B cell (primary cell): Measurements from ENCODE around the gene SUSD5. TPM values are rescaled to one million over a fixed set of nuclear protein-coding genes. Genes with fewer than 3 reads are reported as not detected.

Experiments
- ATAC-seq: fragments of 200-7000 bp; cut with Tn5 transposase; one replicate; pipeline ENCODE4 v1.10.0; 2021; ENCODE audit warnings: low read depth, mild to moderate bottlenecking, moderate number of reproducible peaks, moderate library complexity
- CTCF ChIA-PET: fragments of 350-600 bp; sonication (Branson Sonifier 250); formaldehyde crosslinking; loops from one replicate; lab custom pipeline; 2021; ENCODE audit warnings: antibody characterized with exemption, inconsistent platforms; lab: Charles Lee
- POLR2A ChIA-PET: fragments of 350-600 bp; sonication (Branson Sonifier 250); formaldehyde crosslinking; loops from one replicate; lab custom pipeline; 2021; ENCODE audit warnings: antibody characterized with exemption; lab: Charles Lee
- DNase-seq: peaks from one replicate; pipeline ENCODE4 v3.0.0; 2013
- H2AFZ ChIP-seq: 2 replicates; pipeline ENCODE4 v1.6.1; 2012; ENCODE audit warnings: mild to moderate bottlenecking, low read depth, low read length; ENCODE audit not compliant: insufficient read depth, poor library complexity, severe bottlenecking
- H3K27ac ChIP-seq, 2 donors: 1 replicate in 1 of 2; 2 replicates in 1 of 2; pipeline ENCODE4 v1.5.1; 2012 to 2013; ENCODE audit warnings: low read length in 2 of 2, mild to moderate bottlenecking in 2 of 2, moderate library complexity in 1 of 2
- H3K27me3 ChIP-seq, 4 experiments: fragments of 200-600 bp in 1 of 4; sonication (generic) in 1 of 4; replicated peaks in 1 of 4; 1 replicate in 2 of 4; 2 replicates in 2 of 4; pipeline versions ENCODE4 v1.6.1 to v1.7.0; 2013 to 2016; ENCODE audit warnings: low read length in 3 of 4, mild to moderate bottlenecking in 2 of 4, mixed read lengths in 1 of 4, moderate library complexity in 1 of 4; ENCODE audit not compliant: insufficient read depth in 4 of 4, control insufficient read depth in 3 of 4; ENCODE audit errors: control extremely low read depth in 1 of 4
- H3K36me3 ChIP-seq, 2 experiments: replicated peaks in 1 of 2; 1 replicate in 1 of 2; 2 replicates in 1 of 2; pipeline versions ENCODE4 v1.6.1 to v1.7.1; 2013; ENCODE audit warnings: low read length in 1 of 2; ENCODE audit not compliant: insufficient read depth in 2 of 2, control insufficient read depth in 1 of 2; ENCODE audit errors: control extremely low read depth in 1 of 2, extremely low read depth in 1 of 2
- H3K4me1 ChIP-seq, 2 donors: fragments of 200-600 bp in 1 of 2; sonication (generic) in 1 of 2; 1 replicate in 1 of 2; 2 replicates in 1 of 2; pipeline versions ENCODE4 v1.5.1 to v1.6.1; 2013 to 2017; ENCODE audit warnings: low read length in 2 of 2; ENCODE audit not compliant: control insufficient read depth in 2 of 2, insufficient read depth in 2 of 2
- H3K4me2 ChIP-seq: replicated peaks from 2 replicates; pipeline ENCODE3; 2012; ENCODE audit warnings: mild to moderate bottlenecking, low read depth, low read length; ENCODE audit not compliant: poor library complexity, severe bottlenecking
- H3K4me3 ChIP-seq, 5 experiments: fragments of 200-600 bp in 1 of 5; sonication (generic) in 1 of 5; 1 replicate in 3 of 5; 2 replicates in 2 of 5; pipeline versions ENCODE4 v1.5.1 to v1.7.0; 2011 to 2016; ENCODE audit warnings: low read length in 4 of 5, mild to moderate bottlenecking in 4 of 5, low read depth in 2 of 5, control low read depth in 1 of 5, moderate library complexity in 1 of 5; ENCODE audit not compliant: insufficient read depth in 1 of 5; ENCODE audit errors: control extremely low read depth in 1 of 5, extremely low read depth in 1 of 5
- H3K79me2 ChIP-seq: fragments of 200-600 bp; sonication (generic); one replicate; pipeline ENCODE4 v1.6.0; 2016; ENCODE audit warnings: low read length; ENCODE audit not compliant: control insufficient read depth, insufficient read depth
- H3K9ac ChIP-seq: fragments of 200-600 bp; sonication (generic); 2 replicates; pipeline ENCODE4 v1.6.1; 2017; ENCODE audit warnings: mild to moderate bottlenecking, low read length, moderate library complexity
- H3K9me3 ChIP-seq, 3 donors: one replicate each; pipeline versions ENCODE4 v1.6.1 to v1.7.1; 2013; ENCODE audit warnings: low read length in 2 of 3; ENCODE audit not compliant: control insufficient read depth in 2 of 3, insufficient read depth in 1 of 3; ENCODE audit errors: control extremely low read depth in 1 of 3
- H4K20me1 ChIP-seq: 2 replicates; pipeline ENCODE4 v1.6.0; 2012; ENCODE audit warnings: mild to moderate bottlenecking, low read length; ENCODE audit not compliant: insufficient read depth, control insufficient read depth, poor library complexity, severe bottlenecking
- H3K27ac Mint-ChIP-seq: one replicate; pipeline ENCODE4 v1.8.0; 2021; ENCODE audit warnings: mixed read lengths
- H3K27me3 Mint-ChIP-seq: one replicate; pipeline ENCODE4 v1.8.0; 2021; ENCODE audit warnings: mixed read lengths
- H3K4me1 Mint-ChIP-seq: one replicate; pipeline ENCODE4 v1.8.0; 2021; ENCODE audit warnings: mixed read lengths
- H3K4me3 Mint-ChIP-seq: one replicate; pipeline ENCODE4 v1.8.0; 2021; ENCODE audit warnings: mixed read lengths
- H3K9me3 Mint-ChIP-seq: one replicate; pipeline ENCODE4 v1.8.0; 2022; ENCODE audit warnings: mixed read lengths; ENCODE audit not compliant: insufficient read depth
- EZH2 ChIP-seq: IDR thresholded peaks from 2 replicates; pipeline ENCODE4 v1.6.1; 2012; ENCODE audit warnings: borderline replicate concordance, low read depth, mild to moderate bottlenecking, moderate library complexity, low read length; ENCODE audit not compliant: insufficient read depth, poor library complexity, severe bottlenecking
- WGBS: methylation state at CpG from one replicate; pipeline ENCODE4 v1.1.5; 2013; ENCODE audit warnings: missing lambda C conversion rate; ENCODE audit not compliant: insufficient coverage; 5-methylcytosine and 5-hydroxymethylcytosine counted together
- intact Hi-C: fragments of 100-400 bp; cut with micrococcal nuclease; formaldehyde crosslinking; loops from one replicate; pipeline ENCODE4 v1.10.0; 2022
- polyA plus RNA-seq: library from polyadenylated mRNA; depleted of rRNA; stranded (reverse); fragments of >200 nt; gene quantifications from 2 replicates; pipeline ENCODE4 v1.2.3, GENCODE V29; 2012
- total RNA-seq, 2 donors: library from RNA; stranded (reverse); fragments of 120-200 nt in 1 of 2; gene quantifications; 1 replicate in 1 of 2; 2 replicates in 1 of 2; pipeline versions ENCODE4 v1.2.3 to v1.2.4, GENCODE V29; 2013 to 2022
- TF ChIP-seq, protein P1 (sequence below): fragments of 200-600 bp; IDR thresholded peaks from one replicate; pipeline ENCODE4 v1.8.0; 2022; ENCODE audit warnings: antibody characterized with exemption, mild to moderate bottlenecking

Gene SUSD5
- total and polyA plus RNA-seq, 2 donors (not counting 1 experiment from before 2014, with no cell fraction given) = 0.15 to 0.30 TPM

DNA sequence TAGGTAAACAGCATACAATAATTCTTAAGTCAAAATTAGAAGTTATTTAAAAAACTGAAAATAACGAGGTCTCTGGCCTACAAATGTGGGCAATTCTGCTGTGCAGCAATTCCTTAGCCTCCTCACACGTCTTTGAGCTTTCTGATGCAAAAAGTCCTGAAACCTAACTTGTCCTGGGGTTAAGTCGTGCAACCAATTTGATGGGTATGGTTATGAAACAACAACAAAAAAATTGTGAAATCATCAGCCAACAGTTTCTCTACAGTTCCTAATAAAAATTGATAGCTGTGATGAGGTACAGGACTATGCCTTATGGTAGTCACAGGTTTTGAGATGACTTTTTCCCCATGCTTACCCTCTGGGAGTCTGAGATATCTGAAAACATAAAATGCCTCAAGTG, 115.1 kb downstream of the SUSD5 start:
- POLR2A ChIA-PET = no interaction called here

DNA sequence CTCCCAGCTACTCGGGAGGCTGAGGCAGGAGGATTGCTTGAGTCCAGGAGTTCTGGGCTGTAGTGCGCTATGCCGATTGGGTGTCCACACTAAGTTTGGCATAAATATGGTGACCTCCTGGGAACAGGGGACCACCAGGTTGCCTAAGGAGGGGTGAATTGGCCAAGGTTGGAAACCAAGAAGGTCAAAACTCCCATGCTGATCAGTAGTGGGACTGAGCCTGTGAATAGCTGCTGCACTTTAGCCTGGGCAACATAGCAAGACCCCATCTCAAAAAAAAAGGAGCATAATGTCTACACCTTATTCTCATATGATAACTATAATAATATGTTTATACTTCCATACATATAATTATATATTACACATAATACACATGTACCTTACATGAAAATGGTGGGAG, 115.6 kb downstream of the SUSD5 start:
- no peaks in the 10 kb centered on the region for H3K36me3 ChIP-seq
- peaks cover 17% of the 10 kb centered on the region for H3K4me1 Mint-ChIP-seq
- H3K9me3 Mint-ChIP-seq = no peaks in the 10 kb centered on the region
- intact Hi-C loops = no loop called here
- H3K27me3 Mint-ChIP-seq = no peaks in the 10 kb centered on the region
- DNase-seq = no peak
- H3K27me3 ChIP-seq = no peaks in the 10 kb centered on the region
- peaks cover 6% of the 10 kb centered on the region for H3K79me2 ChIP-seq
- WGBS = 100% methylated on average over 3 of the region's 3 CpGs
- H3K27ac Mint-ChIP-seq = no peak overlapping the region
- TF ChIP-seq EZH2 = no peak
- TF ChIP-seq, protein P1, sequence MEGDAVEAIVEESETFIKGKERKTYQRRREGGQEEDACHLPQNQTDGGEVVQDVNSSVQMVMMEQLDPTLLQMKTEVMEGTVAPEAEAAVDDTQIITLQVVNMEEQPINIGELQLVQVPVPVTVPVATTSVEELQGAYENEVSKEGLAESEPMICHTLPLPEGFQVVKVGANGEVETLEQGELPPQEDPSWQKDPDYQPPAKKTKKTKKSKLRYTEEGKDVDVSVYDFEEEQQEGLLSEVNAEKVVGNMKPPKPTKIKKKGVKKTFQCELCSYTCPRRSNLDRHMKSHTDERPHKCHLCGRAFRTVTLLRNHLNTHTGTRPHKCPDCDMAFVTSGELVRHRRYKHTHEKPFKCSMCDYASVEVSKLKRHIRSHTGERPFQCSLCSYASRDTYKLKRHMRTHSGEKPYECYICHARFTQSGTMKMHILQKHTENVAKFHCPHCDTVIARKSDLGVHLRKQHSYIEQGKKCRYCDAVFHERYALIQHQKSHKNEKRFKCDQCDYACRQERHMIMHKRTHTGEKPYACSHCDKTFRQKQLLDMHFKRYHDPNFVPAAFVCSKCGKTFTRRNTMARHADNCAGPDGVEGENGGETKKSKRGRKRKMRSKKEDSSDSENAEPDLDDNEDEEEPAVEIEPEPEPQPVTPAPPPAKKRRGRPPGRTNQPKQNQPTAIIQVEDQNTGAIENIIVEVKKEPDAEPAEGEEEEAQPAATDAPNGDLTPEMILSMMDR = no peak
- no peak for ATAC-seq
- no peaks in the 10 kb centered on the region for H4K20me1 ChIP-seq
- ChIA-PET CTCF (interaction anchor here (0.7 to 2.6 kb wide), 2 partner anchors 11 to 29 kb away, joined by 3 to 11 read pairs; partner anchors contain the start of gene CRTAP), POLR2A (no interaction called here)
- H3K9ac ChIP-seq = no peak overlapping the region
- H3K4me1 ChIP-seq = peaks cover 7 to 14% of the 10 kb centered on the region in 2 donors
- H3K4me2 ChIP-seq = no peak overlapping the region
- no peak overlapping the region for H3K27ac ChIP-seq
- H2AFZ ChIP-seq = no peak overlapping the region
- no peak overlapping the region for H3K4me3 Mint-ChIP-seq
- no peak overlapping the region for H3K4me3 ChIP-seq
- H3K9me3 ChIP-seq = peaks cover 0 to 7% (median 5%) of the 10 kb centered on the region in 3 donors

More for the DNA sequence above, 115.1 kb downstream of the SUSD5 start:
- Histone ChIP-seq H3K9me3 (peaks cover 0 to 7% (median 5%) of the 10 kb centered on the region in 3 donors), H2AFZ (no peak overlapping the region), H3K9ac (no peak overlapping the region), H3K79me2 (peaks cover 5% of the 10 kb centered on the region), H3K27ac (no peak overlapping the region), H3K4me3 (no peak overlapping the region), H3K4me1 (peaks cover 7 to 14% of the 10 kb centered on the region in 2 donors), H3K36me3 (no peaks in the 10 kb centered on the region), H3K27me3 (no peaks in the 10 kb centered on the region), H4K20me1 (no peaks in the 10 kb centered on the region), H3K4me2 (no peak overlapping the region)
- CTCF ChIA-PET = interaction anchor here (0.7 to 2.6 kb wide), 2 partner anchors 10 to 28 kb away, joined by 3 to 11 read pairs; partner anchors contain the start of gene CRTAP
- DNase-seq (no peak), ATAC-seq (no peak)
- Mint-ChIP-seq H3K4me1 (peaks cover 17% of the 10 kb centered on the region), H3K9me3 (no peaks in the 10 kb centered on the region), H3K4me3 (no peak overlapping the region), H3K27me3 (no peaks in the 10 kb centered on the region), H3K27ac (no peak overlapping the region)
- WGBS = no CpG with 5 or more reads among the region's 3 CpGs
- intact Hi-C loops = no loop called here
- TF ChIP-seq EZH2 = no peak
- TF ChIP-seq, protein P1 = no peak
